ENCODE measurements around the gene RHOC. TPM values are rescaled to one million over a fixed set of nuclear protein-coding genes. Genes with fewer than 3 reads are reported as not detected.
"Not testable (repeated sequence)": the region's sequence is repeated elsewhere in the genome, so short reads cannot be mapped to it uniquely, and the experiment has no call there.

The RHOC gene
- total RNA-seq, 2 experiments from 2014 or later = 53.7 to 56.8 TPM

GRCh38 chr1:112724240-112724639, 17.3 kb upstream of the RHOC start:
- POLR2A ChIA-PET; DNase-seq; H3K36me3 Mint-ChIP-seq (ENCODE audit: low read depth); H3K9me3 Mint-ChIP-seq; H3K4me3 Mint-ChIP-seq; H3K27ac Mint-ChIP-seq: not testable (repeated sequence)
- Mint-ChIP-seq H3K4me1 (peaks cover 12% of the 10 kb centered on the region), H3K27me3 (peaks cover 17% of the 10 kb centered on the region)
- CTCF ChIA-PET = interaction anchor here (1.3 kb wide), 1 partner anchor 13 kb away, joined by 3 read pairs; no protein-coding TSS in a partner anchor

GRCh38 chr1:112723511-112723839, 16.5 kb upstream of the RHOC start:
- Mint-ChIP-seq H3K27ac (no peak overlapping the region), H3K4me1 (peaks cover 14% of the 10 kb centered on the region), H3K4me3 (no peak overlapping the region), H3K36me3 (ENCODE audit: low read depth) (no peaks in the 10 kb centered on the region), H3K9me3 (no peaks in the 10 kb centered on the region), H3K27me3 (peaks cover 19% of the 10 kb centered on the region)
- no peak for DNase-seq
- CTCF ChIA-PET = interaction anchor here (1.0 to 1.3 kb wide), 2 partner anchors 9 to 13 kb away, joined by 3 to 5 read pairs; no protein-coding TSS in a partner anchor
- POLR2A ChIA-PET = no interaction called here

GRCh38 chr1:112722601-112723510, 15.9 kb upstream of the RHOC start:
- ChIA-PET POLR2A (no interaction called here), CTCF (interaction anchor here (1.0 to 4.5 kb wide), 3 partner anchors 9 to 81 kb away, joined by 3 to 36 read pairs (median 5); no protein-coding TSS in a partner anchor)
- DNase-seq = no peak
- Mint-ChIP-seq H3K36me3 (ENCODE audit: low read depth) (no peaks in the 10 kb centered on the region), H3K27ac (no peak overlapping the region), H3K9me3 (no peaks in the 10 kb centered on the region), H3K4me1 (peaks cover 14% of the 10 kb centered on the region), H3K4me3 (no peak overlapping the region), H3K27me3 (peaks cover 21% of the 10 kb centered on the region)

- peaks cover 25% of the 10 kb centered on the region for H3K27me3 Mint-ChIP-seq
- peaks cover 14% of the 10 kb centered on the region for H3K4me1 Mint-ChIP-seq
- H3K9me3 Mint-ChIP-seq = no peaks in the 10 kb centered on the region
- POLR2A ChIA-PET = no interaction called here
- H3K4me3 Mint-ChIP-seq = no peak overlapping the region
- H3K36me3 Mint-ChIP-seq (ENCODE audit: low read depth) = no peaks in the 10 kb centered on the region
- CTCF ChIA-PET = interaction anchor here (1.3 to 4.5 kb wide), 2 partner anchors 61 to 82 kb away, joined by 3 to 36 read pairs; no protein-coding TSS in a partner anchor
- H3K27ac Mint-ChIP-seq = no peak overlapping the region
- no peak for DNase-seq
These were observed 15.1 kb upstream of the RHOC start for GRCh38 chr1:112721966-112722524.

GRCh38 chr1:112721294-112721693, 14.4 kb upstream of the RHOC start:
- H3K4me3 Mint-ChIP-seq; H3K27ac Mint-ChIP-seq; POLR2A ChIA-PET; H3K9me3 Mint-ChIP-seq; H3K36me3 Mint-ChIP-seq (ENCODE audit: low read depth); DNase-seq: not testable (repeated sequence)
- peaks cover 25% of the 10 kb centered on the region for H3K27me3 Mint-ChIP-seq
- CTCF ChIA-PET = interaction anchor here (1.1 to 4.5 kb wide), 3 partner anchors 32 to 83 kb away, joined by 3 to 36 read pairs (median 3); no protein-coding TSS in a partner anchor
- peaks cover 17% of the 10 kb centered on the region for H3K4me1 Mint-ChIP-seq

- no peak overlapping the region for H3K4me3 Mint-ChIP-seq
- POLR2A ChIA-PET = no interaction called here
These were observed 13.9 kb upstream of the RHOC start for GRCh38 chr1:112720800-112721199.

GRCh38 chr1:112719706-112720105, 12.8 kb upstream of the RHOC start:
- H3K36me3 Mint-ChIP-seq (ENCODE audit: low read depth) = no peaks in the 10 kb centered on the region
- no peaks in the 10 kb centered on the region for H3K9me3 Mint-ChIP-seq
- H3K27me3 Mint-ChIP-seq = peaks cover 25% of the 10 kb centered on the region
- no peak overlapping the region for H3K27ac Mint-ChIP-seq
- ChIA-PET CTCF (interaction anchor here (0.7 to 6.0 kb wide), 8 partner anchors 10 to 353 kb away, joined by 3 to 45 read pairs (median 6); partner anchors contain the start of genes LRIG2 and MOV10), POLR2A (interaction anchor here (0.6 kb wide), 1 partner anchor 1665 kb away, joined by 8 read pairs; no protein-coding TSS in a partner anchor)
- DNase-seq = no peak
- peaks cover 27% of the 10 kb centered on the region for H3K4me1 Mint-ChIP-seq
- no peak overlapping the region for H3K4me3 Mint-ChIP-seq

More at GRCh38 chr1:112720800-112721199, 13.9 kb upstream of the RHOC start:
- H3K27me3 Mint-ChIP-seq = peaks cover 25% of the 10 kb centered on the region
- peaks cover 22% of the 10 kb centered on the region for H3K4me1 Mint-ChIP-seq
- H3K36me3 Mint-ChIP-seq (ENCODE audit: low read depth) = no peaks in the 10 kb centered on the region
- H3K27ac Mint-ChIP-seq = no peak overlapping the region
- CTCF ChIA-PET = interaction anchor here (1.1 to 4.5 kb wide), 3 partner anchors 33 to 83 kb away, joined by 3 to 36 read pairs (median 3); no protein-coding TSS in a partner anchor
- H3K9me3 Mint-ChIP-seq = no peaks in the 10 kb centered on the region
- DNase-seq = no peak

- H3K4me1 Mint-ChIP-seq = peaks cover 34% of the 10 kb centered on the region
- peaks cover 33% of the 10 kb centered on the region for H3K27me3 Mint-ChIP-seq
- peak; percentile 78 for DNase-seq
- no peaks in the 10 kb centered on the region for H3K36me3 Mint-ChIP-seq (ENCODE audit: low read depth)
- ChIA-PET CTCF (interaction anchor here (0.6 to 6.0 kb wide), 14 partner anchors 10 to 767 kb away, joined by 3 to 45 read pairs (median 4); partner anchors contain the start of genes LRIG2 and MOV10), POLR2A (interaction anchor here (0.6 kb wide), 2 partner anchors 355 to 1665 kb away, joined by 3 to 8 read pairs; no protein-coding TSS in a partner anchor)
- H3K27ac Mint-ChIP-seq = no peak overlapping the region
- H3K4me3 Mint-ChIP-seq = no peak overlapping the region
- no peaks in the 10 kb centered on the region for H3K9me3 Mint-ChIP-seq
These were observed 11.9 kb upstream of the RHOC start for GRCh38 chr1:112718691-112719418.

- Mint-ChIP-seq H3K27ac (no peak overlapping the region), H3K36me3 (ENCODE audit: low read depth) (no peaks in the 10 kb centered on the region), H3K4me1 (peaks cover 26% of the 10 kb centered on the region), H3K9me3 (no peaks in the 10 kb centered on the region), H3K27me3 (peaks cover 46% of the 10 kb centered on the region), H3K4me3 (no peak overlapping the region)
- ChIA-PET POLR2A (interaction anchor here (0.6 kb wide), 1 partner anchor 1625 kb away, joined by 4 read pairs; no protein-coding TSS in a partner anchor), CTCF (interaction anchor here (1.0 to 6.0 kb wide), 8 partner anchors 8 to 87 kb away, joined by 3 to 45 read pairs (median 3); no protein-coding TSS in a partner anchor)
- DNase-seq = no peak
These were observed 10.4 kb upstream of the RHOC start for GRCh38 chr1:112717263-112717873.

GRCh38 chr1:112716133-112716720, 9.3 kb upstream of the RHOC start:
- ChIA-PET CTCF (interaction anchor here (0.6 to 6.0 kb wide), 15 partner anchors 9 to 356 kb away, joined by 3 to 45 read pairs (median 4); partner anchors contain the start of genes LRIG2 and RHOC), POLR2A (no interaction called here)
- Mint-ChIP-seq H3K36me3 (ENCODE audit: low read depth) (no peaks in the 10 kb centered on the region), H3K27ac (no peak overlapping the region), H3K9me3 (no peaks in the 10 kb centered on the region), H3K4me3 (peak overlapping the region; percentile 78), H3K27me3 (peaks cover 43% of the 10 kb centered on the region), H3K4me1 (peaks cover 25% of the 10 kb centered on the region)
- peak; percentile 81 for DNase-seq

GRCh38 chr1:112715264-112716053, 8.5 kb upstream of the RHOC start, which contains the start of gene PPM1J:
PPM1J (minus strand) TSS chr1:112715332; CDS start chr1:112715301, 31 bp downstream.
- peaks cover 47% of the 10 kb centered on the region for H3K27me3 Mint-ChIP-seq
- peaks cover 25% of the 10 kb centered on the region for H3K4me1 Mint-ChIP-seq
- H3K27ac Mint-ChIP-seq = peak within 1 kb of the TSS; percentile 68
- peak within 1 kb of the TSS; percentile 78 for H3K4me3 Mint-ChIP-seq
- ChIA-PET POLR2A (no interaction called here), CTCF (interaction anchor here (0.6 to 6.0 kb wide), 19 partner anchors 8 to 1520 kb away, joined by 3 to 45 read pairs (median 3); partner anchors contain the start of genes LRIG2, MOV10, RHOC and ST7L)
- no peaks in the 10 kb centered on the region for H3K9me3 Mint-ChIP-seq
- DNase-seq = peak; percentile 97
- no peaks in the 10 kb centered on the region for H3K36me3 Mint-ChIP-seq (ENCODE audit: low read depth)

Measured in activated CD4-positive, alpha-beta T cell treated with anti-CD3 and anti-CD28 coated beads, Interleukin-2, amount 10 ng/mL, durations not matched to agents 7 days and 5 days (primary cell).